ENCODE data around the gene TBC1D22A.

GRCh38 chr22:47215851-47216250 lies 453.4 kb downstream of the TBC1D22A start:
- TF ChIP-seq, protein P1, sequence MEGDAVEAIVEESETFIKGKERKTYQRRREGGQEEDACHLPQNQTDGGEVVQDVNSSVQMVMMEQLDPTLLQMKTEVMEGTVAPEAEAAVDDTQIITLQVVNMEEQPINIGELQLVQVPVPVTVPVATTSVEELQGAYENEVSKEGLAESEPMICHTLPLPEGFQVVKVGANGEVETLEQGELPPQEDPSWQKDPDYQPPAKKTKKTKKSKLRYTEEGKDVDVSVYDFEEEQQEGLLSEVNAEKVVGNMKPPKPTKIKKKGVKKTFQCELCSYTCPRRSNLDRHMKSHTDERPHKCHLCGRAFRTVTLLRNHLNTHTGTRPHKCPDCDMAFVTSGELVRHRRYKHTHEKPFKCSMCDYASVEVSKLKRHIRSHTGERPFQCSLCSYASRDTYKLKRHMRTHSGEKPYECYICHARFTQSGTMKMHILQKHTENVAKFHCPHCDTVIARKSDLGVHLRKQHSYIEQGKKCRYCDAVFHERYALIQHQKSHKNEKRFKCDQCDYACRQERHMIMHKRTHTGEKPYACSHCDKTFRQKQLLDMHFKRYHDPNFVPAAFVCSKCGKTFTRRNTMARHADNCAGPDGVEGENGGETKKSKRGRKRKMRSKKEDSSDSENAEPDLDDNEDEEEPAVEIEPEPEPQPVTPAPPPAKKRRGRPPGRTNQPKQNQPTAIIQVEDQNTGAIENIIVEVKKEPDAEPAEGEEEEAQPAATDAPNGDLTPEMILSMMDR (IDR thresholded peaks at IDR 0.05): no peak
- no peak for TF ChIP-seq POLR2A (IDR thresholded peaks at IDR 0.05)
